ENCODE data around the gene INIP.

DNA sequence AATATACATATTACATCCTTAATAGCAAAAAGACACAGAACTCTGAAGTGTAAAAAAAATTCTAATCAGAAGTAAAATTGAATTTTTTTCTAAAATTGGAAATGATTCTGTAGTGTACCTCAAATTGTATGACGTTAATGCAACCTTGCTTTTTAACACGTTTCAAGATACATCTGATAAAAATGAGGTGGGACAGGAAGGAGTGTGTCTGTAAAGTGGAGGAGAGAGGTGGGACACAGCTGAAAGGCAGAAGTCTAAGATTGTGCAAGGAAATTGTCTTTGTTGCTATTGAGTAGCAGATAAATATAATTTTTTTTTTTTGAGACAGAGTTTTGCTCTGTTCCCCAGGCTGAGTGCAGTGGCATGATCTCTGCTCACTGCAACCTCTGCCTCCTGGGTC is 17.0 kb upstream of the INIP start:
- TF ChIP-seq, protein P1, sequence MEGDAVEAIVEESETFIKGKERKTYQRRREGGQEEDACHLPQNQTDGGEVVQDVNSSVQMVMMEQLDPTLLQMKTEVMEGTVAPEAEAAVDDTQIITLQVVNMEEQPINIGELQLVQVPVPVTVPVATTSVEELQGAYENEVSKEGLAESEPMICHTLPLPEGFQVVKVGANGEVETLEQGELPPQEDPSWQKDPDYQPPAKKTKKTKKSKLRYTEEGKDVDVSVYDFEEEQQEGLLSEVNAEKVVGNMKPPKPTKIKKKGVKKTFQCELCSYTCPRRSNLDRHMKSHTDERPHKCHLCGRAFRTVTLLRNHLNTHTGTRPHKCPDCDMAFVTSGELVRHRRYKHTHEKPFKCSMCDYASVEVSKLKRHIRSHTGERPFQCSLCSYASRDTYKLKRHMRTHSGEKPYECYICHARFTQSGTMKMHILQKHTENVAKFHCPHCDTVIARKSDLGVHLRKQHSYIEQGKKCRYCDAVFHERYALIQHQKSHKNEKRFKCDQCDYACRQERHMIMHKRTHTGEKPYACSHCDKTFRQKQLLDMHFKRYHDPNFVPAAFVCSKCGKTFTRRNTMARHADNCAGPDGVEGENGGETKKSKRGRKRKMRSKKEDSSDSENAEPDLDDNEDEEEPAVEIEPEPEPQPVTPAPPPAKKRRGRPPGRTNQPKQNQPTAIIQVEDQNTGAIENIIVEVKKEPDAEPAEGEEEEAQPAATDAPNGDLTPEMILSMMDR (IDR thresholded peaks at IDR 0.05; ENCODE audit: low read depth, low read length) = no peak
- TF ChIP-seq EZH2phosphoT487 (IDR thresholded peaks at IDR 0.05; ENCODE audit: low read depth) = no peak

Measured in OCI-LY3 (cell line).